Kidney (tissue), 14 donors: ENCODE results near the gene THSD4. TPM values are rescaled to one million over a fixed set of nuclear protein-coding genes. Genes with fewer than 3 reads are reported as not detected.
A peak's percentile ranks its signal among the peaks of the same experiment; 100 is the strongest.

Experiments used
- DNase-seq, 5 donors: peaks; one replicate each; pipeline ENCODE4 v3.0.0-alpha.2; 2013 to 2020
- FAIRE-seq: peaks from 2 replicates; lab custom pipeline; 2012; peaks lifted over from hg19 to GRCh38; lab: Jason Lieb, UNC
- H3K27ac ChIP-seq, 2 donors: one replicate each; pipeline ENCODE4 v1.7.0; 2013; ENCODE audit warnings: low read depth in 2 of 2, low read length in 2 of 2, inconsistent platforms in 1 of 2
- H3K27me3 ChIP-seq: one replicate; pipeline ENCODE4 v1.7.1; 2013; ENCODE audit warnings: low read length, inconsistent platforms; ENCODE audit not compliant: control insufficient read depth, insufficient read depth
- H3K36me3 ChIP-seq, 3 donors: one replicate each; pipeline versions ENCODE4 v1.7.0 to v1.7.1; 2013; ENCODE audit warnings: low read length in 3 of 3, control low read depth in 1 of 3, inconsistent platforms in 1 of 3; ENCODE audit not compliant: insufficient read depth in 3 of 3, control insufficient read depth in 2 of 3
- H3K4me1 ChIP-seq, 3 donors: one replicate each; pipeline versions ENCODE4 v1.7.0 to v1.7.1; 2013; ENCODE audit warnings: low read length in 3 of 3, inconsistent platforms in 1 of 3, low read depth in 1 of 3; ENCODE audit not compliant: control insufficient read depth in 2 of 3, insufficient read depth in 2 of 3
- H3K4me3 ChIP-seq, 3 donors: one replicate each; pipeline versions ENCODE4 v1.7.0 to v1.8.1; 2013; ENCODE audit warnings: low read length in 3 of 3, control low read depth in 1 of 3, inconsistent platforms in 1 of 3
- H3K9ac ChIP-seq, 3 donors: one replicate each; pipeline versions ENCODE4 v1.7.0 to v1.7.1; 2013; ENCODE audit warnings: low read length in 3 of 3, control low read depth in 1 of 3, inconsistent platforms in 1 of 3
- H3K9me3 ChIP-seq, 3 donors: one replicate each; pipeline versions ENCODE4 v1.7.0 to v1.7.1; 2013; ENCODE audit warnings: low read length in 3 of 3, control low read depth in 1 of 3, inconsistent platforms in 1 of 3; ENCODE audit not compliant: control insufficient read depth in 2 of 3, insufficient read depth in 1 of 3
- intact Hi-C: fragments of 100-400 bp; cut with DNase I; formaldehyde crosslinking; loops from one replicate; pipeline ENCODE4 v1.11.1; 2022
- polyA plus RNA-seq: library from polyadenylated mRNA; stranded (reverse); fragments of 350-450 nt; fragmentation: Illumina TruSeq; extraction: RNeasy Lipid Tissue Mini Kit (QIAGEN cat#74804); gene quantifications from one replicate; pipeline ENCODE4 v1.2.3, GENCODE V29; 2014; ENCODE audit warnings: low read depth, low replicate concordance; ENCODE audit not compliant: insufficient read depth
- total RNA-seq: library from RNA; stranded (reverse); fragmentation: NEBNext Ultra II Directional; extraction: Animal tissue kit (Norgen Biotek cat#: 25700); gene quantifications from one replicate; pipeline ENCODE4 v1.2.1, GENCODE V29; 2021
- TF ChIP-seq, protein P1 (sequence below): IDR thresholded peaks from 3 replicates; pipeline ENCODE4 v1.5.1; 2012; ENCODE audit warnings: mild to moderate bottlenecking, moderate library complexity, borderline replicate concordance; ENCODE audit not compliant: insufficient read depth; ENCODE audit errors: extremely low read depth
- donor health status: control.
- donor health status: control.
- donor health status: control.
- donor health status: control.
- donor health status: control.
- donor health status: DM: yes; HTN: yes; CAD: no.
- donor health status: Normal renal cell carcinoma (clear cell type).

THSD4 gene
- total and polyA plus RNA-seq, 2 donors from 2014 or later, result 9.4 to 36.3 TPM

- Histone ChIP-seq H3K9ac (no peak overlapping the region), H3K27me3 (no peaks in the 10 kb centered on the region), H3K4me1 (peaks cover 0 to 5% (median 0%) of the 10 kb centered on the region in 3 donors), H3K4me3 (no peak overlapping the region), H3K36me3 (no peaks in the 10 kb centered on the region), H3K9me3 (no peaks in the 10 kb centered on the region), H3K27ac (no peak overlapping the region)
- TF ChIP-seq, protein P1, sequence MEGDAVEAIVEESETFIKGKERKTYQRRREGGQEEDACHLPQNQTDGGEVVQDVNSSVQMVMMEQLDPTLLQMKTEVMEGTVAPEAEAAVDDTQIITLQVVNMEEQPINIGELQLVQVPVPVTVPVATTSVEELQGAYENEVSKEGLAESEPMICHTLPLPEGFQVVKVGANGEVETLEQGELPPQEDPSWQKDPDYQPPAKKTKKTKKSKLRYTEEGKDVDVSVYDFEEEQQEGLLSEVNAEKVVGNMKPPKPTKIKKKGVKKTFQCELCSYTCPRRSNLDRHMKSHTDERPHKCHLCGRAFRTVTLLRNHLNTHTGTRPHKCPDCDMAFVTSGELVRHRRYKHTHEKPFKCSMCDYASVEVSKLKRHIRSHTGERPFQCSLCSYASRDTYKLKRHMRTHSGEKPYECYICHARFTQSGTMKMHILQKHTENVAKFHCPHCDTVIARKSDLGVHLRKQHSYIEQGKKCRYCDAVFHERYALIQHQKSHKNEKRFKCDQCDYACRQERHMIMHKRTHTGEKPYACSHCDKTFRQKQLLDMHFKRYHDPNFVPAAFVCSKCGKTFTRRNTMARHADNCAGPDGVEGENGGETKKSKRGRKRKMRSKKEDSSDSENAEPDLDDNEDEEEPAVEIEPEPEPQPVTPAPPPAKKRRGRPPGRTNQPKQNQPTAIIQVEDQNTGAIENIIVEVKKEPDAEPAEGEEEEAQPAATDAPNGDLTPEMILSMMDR, result no peak
- intact Hi-C loops, result no loop called here
- FAIRE-seq (no peak), DNase-seq (no peak)
Observed at GRCh38 chr15:71353171-71353570, 237.9 kb downstream of the THSD4 start.

DNA sequence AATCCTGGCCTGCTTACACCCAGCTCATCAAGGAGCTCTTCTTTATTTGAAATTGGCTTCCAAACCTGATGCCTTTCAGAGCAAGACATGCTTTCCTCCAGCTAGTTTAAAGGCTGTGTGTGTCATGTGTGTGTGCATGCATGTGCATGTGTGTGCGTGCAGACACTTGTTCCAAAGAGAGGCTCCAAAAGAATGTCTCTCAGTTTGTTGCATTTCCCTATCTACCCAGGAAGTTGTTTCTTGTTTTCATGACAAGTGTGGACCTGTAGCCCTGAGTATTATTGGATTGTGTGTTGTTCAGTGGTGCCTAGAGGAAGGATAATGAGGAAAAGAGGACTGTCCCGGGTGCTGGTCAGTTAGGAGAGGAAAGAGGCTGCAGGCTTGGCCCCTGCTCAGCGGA, 240.0 kb downstream of the THSD4 start:
- Histone ChIP-seq H3K9me3 (no peaks in the 10 kb centered on the region), H3K36me3 (no peaks in the 10 kb centered on the region), H3K9ac (no peak overlapping the region), H3K4me1 (peaks cover 0 to 5% (median 0%) of the 10 kb centered on the region in 3 donors), H3K27ac (no peak overlapping the region), H3K27me3 (no peaks in the 10 kb centered on the region), H3K4me3 (no peak overlapping the region)
- TF ChIP-seq, protein P1, result no peak
- intact Hi-C loops, result no loop called here
- FAIRE-seq, result no peak
- DNase-seq, result peak in 1 of 5 donors; percentile 6

DNA sequence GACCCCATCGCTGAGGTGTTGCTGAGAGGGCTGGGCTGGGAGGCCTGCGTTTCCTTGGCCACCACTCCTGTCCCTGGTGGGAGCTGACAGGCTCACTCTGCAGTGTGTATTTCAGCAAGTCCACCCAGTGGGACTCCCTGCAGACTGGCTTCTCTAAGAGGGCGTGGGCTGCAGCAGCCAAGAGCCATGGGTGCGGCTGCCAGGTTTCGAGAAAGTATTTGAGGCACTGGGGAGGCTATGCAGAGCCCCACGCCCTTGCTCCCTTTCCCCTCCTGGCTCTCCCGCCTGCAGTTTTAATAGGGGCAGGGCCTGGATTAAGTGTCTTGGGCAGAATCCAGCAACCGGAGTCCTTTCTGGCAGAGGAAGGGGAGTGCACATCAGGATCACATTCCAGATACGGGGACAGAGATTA, 242.1 kb downstream of the THSD4 start:
- Histone ChIP-seq H3K36me3 (no peaks in the 10 kb centered on the region), H3K27ac (no peak overlapping the region), H3K9me3 (no peaks in the 10 kb centered on the region), H3K27me3 (no peaks in the 10 kb centered on the region), H3K4me3 (no peak overlapping the region), H3K4me1 (peaks cover 0 to 5% (median 0%) of the 10 kb centered on the region in 3 donors), H3K9ac (no peak overlapping the region)
- intact Hi-C loops, result no loop called here
- TF ChIP-seq, protein P1, result no peak
- FAIRE-seq, result no peak
- peak in 3 of 5 donors; percentile 35 to 79 (median 44) for DNase-seq

DNA sequence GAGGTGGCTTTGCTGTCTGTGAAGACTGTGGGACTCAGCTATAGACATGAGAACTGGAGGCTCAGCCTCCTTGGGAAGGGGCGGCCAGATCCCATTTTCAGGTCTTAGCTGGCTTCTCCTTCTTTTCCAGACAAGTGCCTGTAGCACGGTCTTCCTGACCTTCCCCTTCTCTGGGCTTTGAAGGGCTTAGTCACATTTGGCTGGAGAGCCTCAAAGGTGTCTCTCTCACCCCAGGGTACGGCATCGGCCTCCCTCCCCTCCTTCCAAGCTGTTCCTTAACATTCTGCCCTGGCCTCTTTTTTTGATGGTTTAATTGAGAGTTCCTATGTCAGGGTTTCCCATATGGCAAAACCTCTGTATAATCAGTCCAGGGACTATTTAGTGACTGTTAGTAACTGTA, 242.7 kb downstream of the THSD4 start:
- H3K4me3 ChIP-seq, result no peak overlapping the region
- H3K9me3 ChIP-seq, result no peaks in the 10 kb centered on the region
- no peak for DNase-seq
- H3K9ac ChIP-seq, result no peak overlapping the region
- no peaks in the 10 kb centered on the region for H3K36me3 ChIP-seq
- no peak for FAIRE-seq
- TF ChIP-seq, protein P1, result no peak
- H3K27me3 ChIP-seq, result no peaks in the 10 kb centered on the region
- H3K27ac ChIP-seq, result no peak overlapping the region
- intact Hi-C loops, result no loop called here
- peaks cover 0 to 5% (median 0%) of the 10 kb centered on the region in 3 donors for H3K4me1 ChIP-seq
